Measurements from ENCODE around the gene SLC13A5.

The SLC13A5 gene

GRCh38 chr17:6724009-6724408 lies 10.8 kb upstream of the SLC13A5 start:
- H3K27ac ChIP-seq (ENCODE audit: low read depth, low read length), result no peak overlapping the region
- H3K4me3 ChIP-seq (ENCODE audit: low read length), result no peak overlapping the region
- no peaks in the 10 kb centered on the region for H3K36me3 ChIP-seq (ENCODE audit: control insufficient read depth, low read length)
- H3K9me3 ChIP-seq (ENCODE audit: control insufficient read depth, insufficient read depth, low read length), result no peaks in the 10 kb centered on the region
- no peaks in the 10 kb centered on the region for H3K9me2 ChIP-seq (replicated peaks; ENCODE audit: control insufficient read depth, low read length)
- no peaks in the 10 kb centered on the region for H3K4me1 ChIP-seq (ENCODE audit: control insufficient read depth, low read length)
- no peaks in the 10 kb centered on the region for H3F3A ChIP-seq (ENCODE audit: control insufficient read depth, insufficient read depth)
- no peak overlapping the region for H3K4me2 ChIP-seq (ENCODE audit: low read length)
- H3K79me2 ChIP-seq (ENCODE audit: control insufficient read depth, low read length), result no peaks in the 10 kb centered on the region
- no peak for TF ChIP-seq CTCF (IDR thresholded peaks at IDR 0.05; ENCODE audit: low read depth, low read length, poor library complexity, severe bottlenecking)
- TF ChIP-seq EZH2phosphoT487 (IDR thresholded peaks at IDR 0.05; ENCODE audit: borderline replicate concordance, low read length), result no peak
- no peaks in the 10 kb centered on the region for H4K20me1 ChIP-seq (ENCODE audit: control insufficient read depth, insufficient read depth, low read depth, low read length)
- 0 out of 2 replicates have a peak, but pooled peaks cover 2% of the 10 kb centered on the region for H3K27me3 ChIP-seq (ENCODE audit: control insufficient read depth, low read length)

- Histone ChIP-seq H3K27ac (ENCODE audit: low read depth, low read length) (no peak overlapping the region), H3K9me2 (replicated peaks; ENCODE audit: control insufficient read depth, low read length) (no peaks in the 10 kb centered on the region), H3K27me3 (ENCODE audit: control insufficient read depth, low read length) (0 out of 2 replicates have a peak, but pooled peaks cover 2% of the 10 kb centered on the region), H3K79me2 (ENCODE audit: control insufficient read depth, low read length) (no peaks in the 10 kb centered on the region), H3K9me3 (ENCODE audit: control insufficient read depth, insufficient read depth, low read length) (no peaks in the 10 kb centered on the region), H3F3A (ENCODE audit: control insufficient read depth, insufficient read depth) (no peaks in the 10 kb centered on the region), H3K4me1 (ENCODE audit: control insufficient read depth, low read length) (no peaks in the 10 kb centered on the region), H3K36me3 (ENCODE audit: control insufficient read depth, low read length) (no peaks in the 10 kb centered on the region), H3K4me2 (ENCODE audit: low read length) (no peak overlapping the region), H3K4me3 (ENCODE audit: low read length) (no peak overlapping the region), H4K20me1 (ENCODE audit: control insufficient read depth, insufficient read depth, low read depth, low read length) (no peaks in the 10 kb centered on the region)
- TF ChIP-seq EZH2phosphoT487 (IDR thresholded peaks at IDR 0.05; ENCODE audit: borderline replicate concordance, low read length) (no peak), CTCF (IDR thresholded peaks at IDR 0.05; ENCODE audit: low read depth, low read length, poor library complexity, severe bottlenecking) (no peak)
Measured at GRCh38 chr17:6721744-6722143, 8.6 kb upstream of the SLC13A5 start.

GRCh38 chr17:6716736-6717135 lies 3.6 kb upstream of the SLC13A5 start:
- H3K4me3 ChIP-seq (ENCODE audit: low read length), result no peak overlapping the region
- no peak overlapping the region for H3K4me2 ChIP-seq (ENCODE audit: low read length)
- no peaks in the 10 kb centered on the region for H3K9me2 ChIP-seq (replicated peaks; ENCODE audit: control insufficient read depth, low read length)
- no peaks in the 10 kb centered on the region for H3K79me2 ChIP-seq (ENCODE audit: control insufficient read depth, low read length)
- H3K36me3 ChIP-seq (ENCODE audit: control insufficient read depth, low read length), result no peaks in the 10 kb centered on the region
- H4K20me1 ChIP-seq (ENCODE audit: control insufficient read depth, insufficient read depth, low read depth, low read length), result no peaks in the 10 kb centered on the region
- no peak for TF ChIP-seq EZH2phosphoT487 (IDR thresholded peaks at IDR 0.05; ENCODE audit: borderline replicate concordance, low read length)
- TF ChIP-seq CTCF (IDR thresholded peaks at IDR 0.05; ENCODE audit: low read depth, low read length, poor library complexity, severe bottlenecking), result no peak
- no peaks in the 10 kb centered on the region for H3K9me3 ChIP-seq (ENCODE audit: control insufficient read depth, insufficient read depth, low read length)
- H3K27me3 ChIP-seq (ENCODE audit: control insufficient read depth, low read length), result 0 out of 2 replicates have a peak, but pooled peaks cover 2% of the 10 kb centered on the region
- H3F3A ChIP-seq (ENCODE audit: control insufficient read depth, insufficient read depth), result no peaks in the 10 kb centered on the region
- no peaks in the 10 kb centered on the region for H3K4me1 ChIP-seq (ENCODE audit: control insufficient read depth, low read length)
- H3K27ac ChIP-seq (ENCODE audit: low read depth, low read length), result no peak overlapping the region
